MM.1S (cell line): Measurements from ENCODE around the gene USP37.

Experiments
- EZH2 ChIP-seq: fragments of 300-600 bp; sonication (generic); optimal IDR thresholded peaks from 2 replicates; pipeline ENCODE3; 2017; ENCODE audit warnings: low read depth, mild to moderate bottlenecking, antibody characterized with exemption, low read length, mixed read lengths
- EZH2phosphoT487 ChIP-seq: fragments of 300-600 bp; sonication (generic); IDR thresholded peaks from 2 replicates; pipeline ENCODE4 v1.6.1; 2018; ENCODE audit warnings: antibody characterized with exemption, low read length
- TF ChIP-seq, protein P1 (sequence below): fragments of 300-600 bp; sonication (generic); IDR thresholded peaks from 2 replicates; pipeline ENCODE4 v1.5.1; 2016; ENCODE audit warnings: antibody characterized with exemption, low read length, mixed read lengths

DNA sequence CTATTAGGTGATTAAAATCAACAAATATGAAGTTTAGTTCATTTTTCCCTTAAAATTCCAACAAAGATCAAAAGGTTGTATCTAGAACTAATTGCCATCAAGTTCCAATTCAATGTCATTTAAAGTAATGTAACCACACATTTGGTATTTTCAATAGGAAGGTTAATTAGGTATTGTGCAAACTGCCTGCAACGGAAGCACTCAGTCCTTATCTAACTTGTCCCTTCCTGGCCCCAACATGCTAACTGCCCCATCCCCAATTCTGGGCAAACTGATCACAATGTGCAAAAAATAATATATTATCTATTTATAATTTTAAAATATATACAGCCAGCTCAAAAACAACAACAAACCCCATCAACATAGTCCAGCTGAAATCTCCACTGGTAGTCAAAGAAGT is 116.1 kb downstream of the USP37 start:
- TF ChIP-seq, protein P1, sequence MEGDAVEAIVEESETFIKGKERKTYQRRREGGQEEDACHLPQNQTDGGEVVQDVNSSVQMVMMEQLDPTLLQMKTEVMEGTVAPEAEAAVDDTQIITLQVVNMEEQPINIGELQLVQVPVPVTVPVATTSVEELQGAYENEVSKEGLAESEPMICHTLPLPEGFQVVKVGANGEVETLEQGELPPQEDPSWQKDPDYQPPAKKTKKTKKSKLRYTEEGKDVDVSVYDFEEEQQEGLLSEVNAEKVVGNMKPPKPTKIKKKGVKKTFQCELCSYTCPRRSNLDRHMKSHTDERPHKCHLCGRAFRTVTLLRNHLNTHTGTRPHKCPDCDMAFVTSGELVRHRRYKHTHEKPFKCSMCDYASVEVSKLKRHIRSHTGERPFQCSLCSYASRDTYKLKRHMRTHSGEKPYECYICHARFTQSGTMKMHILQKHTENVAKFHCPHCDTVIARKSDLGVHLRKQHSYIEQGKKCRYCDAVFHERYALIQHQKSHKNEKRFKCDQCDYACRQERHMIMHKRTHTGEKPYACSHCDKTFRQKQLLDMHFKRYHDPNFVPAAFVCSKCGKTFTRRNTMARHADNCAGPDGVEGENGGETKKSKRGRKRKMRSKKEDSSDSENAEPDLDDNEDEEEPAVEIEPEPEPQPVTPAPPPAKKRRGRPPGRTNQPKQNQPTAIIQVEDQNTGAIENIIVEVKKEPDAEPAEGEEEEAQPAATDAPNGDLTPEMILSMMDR = no peak
- TF ChIP-seq EZH2phosphoT487 = no peak
- TF ChIP-seq EZH2 = no peak
